ENCODE measurements around the gene PHTF2.

The PHTF2 gene

DNA sequence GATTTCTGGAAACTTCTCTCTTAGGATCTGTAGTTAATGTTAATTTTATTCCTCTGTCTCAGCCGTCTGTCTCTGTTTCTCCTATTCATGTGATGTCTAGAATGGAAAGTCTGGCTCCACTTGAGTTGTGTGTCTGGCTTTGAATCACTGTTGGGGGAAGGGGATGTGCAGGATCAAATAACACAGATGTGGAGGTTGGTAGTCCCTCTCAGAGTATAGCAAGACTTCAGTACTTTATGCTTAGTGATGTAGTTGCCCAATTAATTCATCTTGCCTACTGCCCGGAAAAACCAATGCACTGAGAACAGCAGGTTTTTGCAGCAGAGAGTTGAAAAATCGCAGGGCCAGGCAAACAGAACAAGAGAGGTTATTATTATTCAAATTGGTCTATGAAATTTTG, 79.2 kb downstream of the PHTF2 start:
- no peak for DNase-seq (ENCODE audit: low spot score)

DNA sequence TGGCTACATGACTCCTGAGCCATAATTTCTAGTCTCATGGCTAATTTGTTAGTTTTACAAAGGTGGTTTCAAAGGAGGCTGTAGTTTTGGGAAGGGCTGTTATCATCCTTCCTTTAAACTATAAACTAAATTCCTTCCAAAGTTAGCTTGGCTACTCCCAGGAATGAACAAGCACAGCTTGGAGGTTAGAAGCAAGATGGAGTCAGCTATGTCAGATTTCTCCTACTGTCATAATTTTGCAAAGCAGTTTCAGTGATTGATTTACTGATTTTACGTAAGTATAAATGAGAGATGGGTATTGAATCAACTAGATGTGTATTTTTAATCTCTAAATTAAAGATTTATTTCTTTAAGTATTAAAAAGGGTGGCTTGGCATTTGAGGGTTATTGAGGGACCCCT, 79.9 kb downstream of the PHTF2 start:
- DNase-seq (ENCODE audit: low spot score), result no peak

DNA sequence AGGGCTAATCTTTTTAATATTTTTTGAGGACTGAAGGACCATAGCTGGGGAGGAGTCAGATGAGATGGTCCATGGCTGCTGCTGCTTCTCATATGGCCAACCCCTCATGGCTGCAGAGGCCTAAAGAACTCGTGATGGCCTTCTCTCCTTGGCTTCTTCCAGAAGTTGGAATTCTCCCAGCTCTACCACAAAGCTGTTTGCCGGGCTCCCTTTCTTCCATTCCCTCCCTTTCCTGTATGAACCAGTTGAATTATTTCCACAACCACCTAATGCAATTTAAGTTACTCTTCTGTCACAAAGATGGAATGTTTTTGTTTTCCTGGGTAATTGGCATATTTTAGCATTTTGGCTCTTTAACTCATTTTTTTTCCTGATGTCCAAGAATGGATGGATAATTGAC, 80.7 kb downstream of the PHTF2 start:
- DNase-seq (ENCODE audit: low spot score), result no peak

DNA sequence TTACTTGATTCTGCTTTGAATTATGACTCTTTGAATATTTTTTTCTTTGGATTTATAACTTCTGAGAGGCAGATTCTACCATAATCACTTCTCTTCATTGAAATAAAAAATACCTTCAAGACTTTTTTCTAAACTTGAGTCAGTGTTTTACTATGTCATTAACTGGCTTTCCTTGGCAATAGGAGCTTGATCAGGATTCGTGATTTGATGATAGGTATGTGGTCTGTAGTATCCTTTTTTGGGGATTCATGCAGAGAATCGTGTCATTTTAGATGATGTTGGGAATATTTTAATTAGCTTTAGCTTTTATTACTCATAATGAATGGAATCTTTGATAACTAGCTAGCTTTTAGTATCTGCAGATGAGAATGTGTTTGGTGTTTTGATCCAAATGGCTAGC, 83.3 kb downstream of the PHTF2 start:
- DNase-seq (ENCODE audit: low spot score), result no peak

DNA sequence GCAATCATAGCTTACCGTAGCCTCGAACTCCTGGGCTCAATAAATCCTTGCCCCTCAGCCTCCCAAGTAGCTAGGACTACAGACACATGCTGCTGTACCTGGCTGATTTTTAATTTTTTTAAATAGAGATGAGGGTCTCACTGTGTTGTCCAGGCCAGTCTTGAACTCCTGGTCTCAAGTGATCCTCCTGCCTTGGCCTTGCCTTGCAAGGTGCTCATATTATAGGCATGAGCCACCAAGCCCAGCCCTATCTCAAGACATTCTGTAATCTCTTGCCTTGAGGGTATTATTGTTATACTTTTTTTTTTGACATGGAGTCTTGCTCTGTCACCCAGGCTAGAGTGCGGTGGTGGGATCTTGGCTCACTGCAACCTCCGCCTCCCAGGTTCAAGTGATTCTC, 86.6 kb downstream of the PHTF2 start:
- no peak for DNase-seq (ENCODE audit: low spot score)

DNA sequence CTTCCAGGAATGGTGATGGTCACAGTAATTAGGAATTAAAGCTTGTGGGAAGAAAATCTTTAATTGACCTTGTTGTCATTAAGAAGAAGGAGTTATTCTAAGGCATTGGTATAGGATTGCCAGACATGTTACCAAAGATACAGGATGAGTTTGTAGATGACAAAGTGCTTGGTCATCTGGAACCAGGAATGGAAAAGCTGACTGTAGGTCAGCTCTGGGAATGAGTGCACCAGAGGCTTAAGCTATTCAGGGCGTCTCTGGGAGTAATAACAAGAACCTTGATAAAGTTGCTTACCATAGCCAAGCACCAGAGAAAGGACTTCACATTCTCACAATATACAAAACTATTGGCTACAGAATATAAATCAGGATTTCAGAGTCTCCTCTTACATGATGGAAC, 89.0 kb downstream of the PHTF2 start:
- DNase-seq (ENCODE audit: low spot score), result no peak

DNA sequence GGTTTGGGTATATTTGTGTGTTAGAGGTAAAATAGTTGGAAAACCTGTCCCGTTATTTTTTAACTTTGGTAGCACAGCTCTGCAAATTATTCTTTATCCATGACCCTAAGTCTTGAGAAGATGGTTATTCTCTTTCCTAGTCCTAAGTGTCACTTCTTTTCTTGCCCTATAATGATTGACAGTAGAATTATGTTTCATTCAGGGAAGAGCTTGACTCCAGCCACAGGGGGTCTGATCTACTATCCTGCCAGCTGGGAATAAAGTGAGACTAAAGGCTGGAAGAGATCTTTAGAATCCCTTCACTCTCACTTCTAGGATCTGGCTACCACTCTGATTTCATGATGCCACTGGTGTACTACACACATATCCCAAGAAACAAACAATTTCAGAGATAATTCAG, 90.4 kb downstream of the PHTF2 start:
- no peak for DNase-seq (ENCODE audit: low spot score)

DNA sequence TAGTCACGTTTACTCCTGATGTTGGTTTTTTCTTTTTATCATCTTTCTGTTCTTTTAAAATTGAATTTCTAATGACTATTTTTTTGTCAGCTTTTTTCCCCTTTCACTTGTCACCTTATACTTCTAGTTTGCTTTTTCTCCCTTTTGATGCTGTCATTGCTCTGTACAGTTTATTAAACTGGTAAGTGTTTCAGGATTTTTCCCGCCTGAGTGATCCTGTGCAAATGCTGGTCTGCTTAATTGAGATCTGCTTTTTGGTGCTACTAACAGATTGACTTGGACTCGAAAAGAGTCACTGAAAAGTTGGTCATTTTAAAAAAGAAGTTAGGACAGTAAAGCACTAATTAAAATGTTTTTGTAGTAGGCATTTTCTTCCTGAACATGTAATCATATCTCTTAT, 95.2 kb downstream of the PHTF2 start:
- DNase-seq (ENCODE audit: low spot score), result no peak

DNA sequence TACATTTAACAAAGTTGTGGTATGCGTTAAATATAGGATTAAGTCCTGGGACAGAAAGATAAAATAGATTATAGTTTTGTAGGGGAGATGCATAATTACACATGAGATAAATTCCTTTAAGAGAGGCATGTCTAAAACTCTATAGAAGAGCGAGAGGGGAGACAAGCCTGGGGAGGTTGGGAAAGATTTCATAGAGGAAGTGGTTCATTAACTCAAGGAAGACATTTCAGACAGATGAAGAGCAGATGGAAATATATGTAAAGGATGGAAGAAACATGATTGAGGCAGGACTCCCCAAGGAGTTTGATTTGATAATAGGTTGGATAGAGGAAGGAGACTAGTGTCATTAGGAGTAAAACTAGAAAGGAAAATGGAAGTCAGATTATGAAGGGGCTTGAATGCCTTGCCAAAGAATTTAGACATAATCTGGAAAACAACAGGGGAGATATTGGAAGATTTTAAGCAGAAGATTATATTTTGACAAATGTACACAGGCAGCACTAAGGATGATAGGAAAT, 96.1 kb downstream of the PHTF2 start:
- DNase-seq (ENCODE audit: low spot score), result no peak

DNA sequence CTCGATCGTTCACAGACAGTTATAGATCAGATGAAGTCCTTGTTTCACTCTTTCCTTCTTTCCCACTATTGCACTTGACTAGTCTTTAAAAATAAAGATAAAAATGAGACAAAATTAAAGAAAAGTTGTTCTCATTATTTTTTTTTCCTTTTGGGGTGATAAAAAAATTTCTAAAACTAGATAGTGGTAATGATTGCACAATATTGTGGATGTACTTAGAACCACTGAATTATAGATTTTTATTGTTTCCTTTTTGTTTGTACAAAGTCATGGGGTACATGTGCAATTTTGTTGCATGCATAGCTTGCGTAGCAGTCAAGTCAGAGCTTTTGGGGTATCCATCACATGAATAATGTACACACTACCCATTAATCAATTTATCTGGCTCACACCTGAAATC, 97.3 kb downstream of the PHTF2 start:
- DNase-seq (ENCODE audit: low spot score), result no peak

DNA sequence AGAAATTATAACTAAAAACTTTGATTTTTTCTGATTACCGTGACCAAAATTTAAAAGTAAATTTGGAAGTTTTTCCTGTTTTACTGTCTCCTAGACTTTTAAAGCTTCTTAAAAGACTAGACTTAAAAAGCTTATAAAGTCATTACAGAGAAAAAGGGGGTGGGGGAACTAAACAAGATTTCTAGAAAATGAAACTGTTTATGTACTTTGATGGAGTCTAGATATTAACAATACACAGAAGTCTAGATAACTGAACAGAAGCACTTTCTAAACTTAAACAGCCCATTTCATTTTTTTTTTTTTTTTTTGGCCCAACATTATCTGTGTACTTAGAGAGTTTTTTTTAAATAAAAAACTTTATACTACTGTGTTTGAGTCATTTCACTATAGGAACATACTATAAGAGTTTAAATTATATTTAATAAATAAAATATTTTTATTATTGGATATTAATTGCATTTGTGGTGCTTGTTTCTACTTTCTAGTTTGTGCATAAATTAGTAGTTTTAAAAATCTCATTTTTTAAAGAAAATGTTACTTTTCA, 98.5 kb downstream of the PHTF2 start:
- no peak for DNase-seq (ENCODE audit: low spot score)

DNA sequence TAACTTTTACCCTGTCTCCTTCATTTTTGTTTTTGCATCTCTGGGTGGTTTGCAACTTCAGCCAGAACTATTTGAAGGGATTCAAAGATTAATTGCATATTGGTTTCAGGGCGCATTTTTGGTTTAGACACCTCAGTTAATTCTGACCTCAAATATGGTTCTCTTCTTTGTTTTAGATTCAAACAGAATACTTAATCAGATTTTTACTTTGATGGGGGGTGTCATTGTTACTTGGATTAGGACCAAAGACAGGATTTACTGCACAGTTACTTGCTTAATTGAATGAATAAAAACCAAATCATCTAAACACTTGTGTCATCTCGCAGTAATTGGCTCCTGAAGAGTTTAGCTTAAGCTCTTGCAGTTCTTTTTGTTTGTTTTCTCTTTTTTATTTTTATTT, 100.9 kb downstream of the PHTF2 start:
- no peak for DNase-seq (ENCODE audit: low spot score)

DNA sequence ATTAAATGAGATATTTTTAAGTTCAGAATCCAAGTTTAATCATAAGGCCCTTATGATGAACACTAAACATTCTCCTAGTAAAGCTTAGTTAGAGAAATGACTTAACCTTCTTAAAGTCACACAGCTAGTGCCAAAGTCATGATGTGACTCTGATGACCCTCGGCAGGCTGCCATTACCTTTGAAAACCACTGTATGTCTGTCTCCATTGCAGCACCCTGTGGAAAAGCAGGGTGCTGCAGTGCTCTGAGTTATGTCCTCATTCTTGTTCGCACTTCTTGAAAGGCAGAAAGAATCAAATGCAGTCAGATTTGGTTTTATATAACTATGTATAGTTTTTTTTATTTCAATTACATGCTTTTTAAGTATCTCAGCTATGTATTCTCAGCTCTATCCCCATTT, 105.0 kb downstream of the PHTF2 start:
- no peak for DNase-seq (ENCODE audit: low spot score)

DNA sequence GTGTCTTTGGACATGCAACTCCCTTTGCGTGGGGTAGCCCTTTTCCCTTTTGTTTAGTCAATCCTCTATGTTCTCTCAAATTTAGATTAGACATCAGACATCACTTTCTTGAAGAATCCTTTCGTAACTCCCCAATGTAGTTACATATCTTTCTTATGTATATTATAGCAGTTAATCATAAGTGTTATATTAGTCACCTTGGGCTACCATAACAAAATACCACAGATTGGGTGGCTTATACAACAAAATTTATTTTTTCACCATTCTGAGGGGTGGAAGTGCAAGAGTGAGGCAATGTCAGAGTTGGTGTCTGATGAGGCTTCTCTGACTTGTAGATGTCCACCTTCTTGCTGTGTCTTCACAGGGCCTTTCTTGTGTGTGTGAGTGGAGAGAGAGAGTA, 105.7 kb downstream of the PHTF2 start:
- DNase-seq (ENCODE audit: low spot score), result no peak

DNA sequence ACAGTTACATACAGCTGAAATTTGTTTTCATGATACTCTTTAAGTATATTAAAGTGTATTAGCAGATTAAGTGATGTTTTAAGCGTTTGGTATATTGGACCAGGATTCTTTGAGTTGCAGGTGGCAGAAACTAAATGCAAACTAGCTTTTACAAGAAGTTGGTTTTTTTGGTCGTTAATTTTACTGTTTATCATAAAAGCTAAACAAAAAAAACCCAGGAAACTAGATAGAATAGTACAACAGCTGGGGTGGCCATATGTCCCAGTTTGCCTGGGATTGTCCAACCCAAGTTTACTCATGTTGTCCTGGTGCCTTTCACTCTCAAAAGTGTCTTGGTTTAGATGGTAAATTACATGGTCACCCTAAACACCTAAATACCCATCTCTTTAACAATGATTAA, 108.7 kb downstream of the PHTF2 start:
- no peak for DNase-seq (ENCODE audit: low spot score)

DNA sequence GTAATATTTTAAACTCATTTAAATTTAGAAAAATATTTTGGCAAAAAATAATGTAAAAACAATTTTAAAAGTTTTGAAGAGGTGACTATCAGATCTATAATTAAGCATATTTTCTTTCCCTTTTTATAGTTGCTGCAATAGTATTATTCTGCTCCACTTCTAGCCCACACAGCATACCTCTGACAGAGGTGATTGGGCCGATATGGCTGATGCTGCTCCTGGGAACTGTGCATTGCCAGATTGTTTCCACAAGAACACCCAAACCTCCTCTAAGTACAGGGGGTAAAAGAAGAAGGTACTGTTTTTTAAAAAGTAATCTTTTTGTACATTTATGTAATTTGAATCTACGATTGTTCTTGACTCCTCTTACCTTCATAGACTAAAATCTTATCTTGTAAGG, 110.1 kb downstream of the PHTF2 start:
- no peak for DNase-seq (ENCODE audit: low spot score)

DNA sequence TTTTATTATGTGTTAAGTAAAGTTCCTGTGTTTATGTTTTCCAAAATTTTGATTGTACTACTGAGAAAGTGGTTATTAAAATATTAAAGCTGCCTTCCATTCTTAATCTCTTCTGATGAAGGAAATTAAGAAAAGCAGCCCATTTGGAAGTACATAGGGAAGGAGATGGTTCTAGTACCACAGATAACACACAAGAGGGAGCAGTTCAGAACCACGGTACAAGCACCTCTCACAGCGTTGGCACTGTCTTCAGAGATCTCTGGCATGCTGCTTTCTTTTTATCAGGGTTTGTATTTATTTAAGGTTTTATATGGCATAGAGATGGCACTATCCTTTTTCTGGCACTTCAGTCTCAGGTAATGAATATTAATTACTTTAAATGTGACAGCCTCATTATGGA, 111.6 kb downstream of the PHTF2 start:
- DNase-seq (ENCODE audit: low spot score), result no peak

DNA sequence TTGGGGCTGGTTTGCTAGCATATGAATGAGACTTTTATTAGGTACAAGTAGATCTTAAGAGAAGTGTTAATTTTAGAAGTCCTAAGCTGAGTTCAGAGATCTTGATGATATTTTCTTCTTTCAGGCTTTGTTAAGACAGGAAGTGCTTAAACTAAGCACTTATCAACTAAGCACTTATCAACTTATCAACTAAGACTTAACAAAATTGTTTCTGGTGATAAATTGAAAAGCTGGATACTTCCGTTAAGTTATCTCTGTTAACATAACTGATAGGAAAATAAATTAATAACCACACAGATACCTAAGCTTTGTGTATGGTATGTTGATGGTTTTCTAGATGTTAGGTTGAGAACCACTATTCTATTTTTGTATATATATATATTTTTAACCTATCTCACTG, 113.7 kb downstream of the PHTF2 start:
- DNase-seq (ENCODE audit: low spot score), result no peak

DNA sequence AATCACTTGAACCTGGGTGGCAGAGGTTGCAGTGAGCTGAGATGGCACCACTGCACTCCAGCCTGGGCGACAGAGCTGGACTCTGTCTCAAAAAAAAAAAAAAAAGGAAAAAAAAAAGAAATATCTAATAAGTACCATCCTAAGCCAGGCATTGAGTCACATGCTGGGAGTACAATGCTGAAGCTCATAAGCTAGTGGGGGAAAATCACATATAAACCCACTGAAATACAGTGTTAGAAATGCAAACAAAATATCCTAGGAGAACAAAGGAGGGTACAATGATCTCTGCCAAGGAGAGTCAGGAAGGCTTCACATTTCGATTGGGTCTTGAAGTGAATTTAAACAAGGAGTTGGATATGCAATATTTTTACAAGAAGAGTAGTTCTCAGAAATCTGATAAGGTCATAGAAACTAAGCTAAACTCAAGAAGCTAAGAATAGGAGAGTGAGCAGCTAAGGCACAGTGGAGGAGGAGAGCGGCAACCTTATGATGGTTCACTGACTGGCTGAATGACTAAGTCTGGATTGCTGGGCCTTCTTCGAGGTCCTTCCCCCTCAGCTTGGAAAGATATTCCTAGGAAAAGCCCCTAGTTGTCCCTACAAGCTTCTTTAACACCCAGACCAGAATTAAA, 115.5 kb downstream of the PHTF2 start:
- DNase-seq (ENCODE audit: low spot score), result no peak

DNA sequence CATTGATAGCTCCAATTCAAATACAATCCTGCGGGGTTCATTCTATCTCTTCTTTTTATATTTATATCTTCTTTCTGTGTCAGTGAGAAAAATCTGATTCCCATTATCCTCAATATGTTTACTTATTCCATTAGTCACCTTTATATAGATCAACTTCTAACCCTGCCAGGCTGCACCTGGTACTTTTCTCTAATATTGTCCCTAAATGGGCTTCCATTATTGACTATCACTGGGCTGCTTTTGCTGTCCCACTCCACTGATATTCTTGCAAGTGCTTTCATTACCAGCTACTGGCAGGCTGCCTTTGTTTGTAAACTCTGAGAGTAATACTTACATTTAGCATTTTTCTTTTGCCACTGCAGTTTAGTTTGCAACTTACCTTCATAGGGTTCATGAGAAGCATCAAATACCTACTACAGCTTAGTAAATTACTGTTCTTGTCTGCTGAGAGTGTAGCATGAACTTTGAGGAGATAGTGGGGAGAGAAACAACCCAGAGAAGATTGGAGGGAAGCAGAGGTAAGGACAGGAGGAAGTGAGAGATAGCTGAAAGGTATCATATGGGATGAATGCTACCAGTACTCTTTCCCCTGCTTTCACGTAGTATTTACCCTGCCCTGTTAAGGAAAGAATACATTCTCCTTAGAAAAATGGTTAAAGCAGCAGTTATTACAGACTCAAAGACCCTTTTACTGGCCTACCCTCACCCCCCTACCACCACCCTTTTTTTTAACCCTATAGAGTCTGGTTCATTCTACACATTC, 119.1 kb downstream of the PHTF2 start:
- no peak for DNase-seq (ENCODE audit: low spot score)

DNA sequence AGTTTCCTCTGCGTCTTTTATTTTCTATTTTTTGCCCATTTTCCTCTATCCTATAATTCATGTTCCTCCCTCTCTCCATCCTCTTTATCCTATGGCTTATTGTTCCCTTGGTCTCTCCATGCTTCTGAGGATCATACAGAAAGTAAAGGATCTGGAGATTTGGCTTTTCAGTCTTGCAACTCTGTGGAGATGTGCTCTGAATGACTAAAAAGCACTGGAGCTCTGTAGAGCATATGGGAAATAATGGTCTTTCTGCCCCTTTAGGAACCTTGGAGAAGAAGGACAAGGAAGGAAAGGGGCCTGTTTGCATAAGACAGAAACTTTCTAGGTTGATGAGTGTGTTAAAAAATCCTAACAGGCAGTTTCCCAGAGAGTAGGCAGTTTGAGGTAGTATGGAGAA, 120.1 kb downstream of the PHTF2 start:
- DNase-seq (ENCODE audit: low spot score), result no peak

DNA sequence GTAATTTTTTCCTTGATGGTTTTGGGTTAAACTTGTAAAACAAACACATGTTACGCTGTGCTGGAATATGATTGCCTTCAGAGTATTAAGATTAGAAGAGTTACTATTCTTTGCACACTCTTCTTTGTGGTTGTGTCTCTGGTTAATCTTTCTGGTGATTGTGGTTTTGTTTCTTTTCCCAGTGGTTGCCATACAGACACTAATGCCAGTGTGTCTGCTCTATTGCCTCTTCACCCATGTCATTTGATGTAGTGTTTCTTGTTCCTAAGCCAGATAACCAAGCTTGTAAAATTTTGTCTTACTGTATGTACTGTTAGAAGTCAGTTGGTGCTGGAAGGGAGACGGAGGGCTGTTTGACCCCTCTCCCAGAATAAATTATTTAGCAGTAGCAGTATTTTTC, 124.8 kb downstream of the PHTF2 start:
- no peak for DNase-seq (ENCODE audit: low spot score)

DNA sequence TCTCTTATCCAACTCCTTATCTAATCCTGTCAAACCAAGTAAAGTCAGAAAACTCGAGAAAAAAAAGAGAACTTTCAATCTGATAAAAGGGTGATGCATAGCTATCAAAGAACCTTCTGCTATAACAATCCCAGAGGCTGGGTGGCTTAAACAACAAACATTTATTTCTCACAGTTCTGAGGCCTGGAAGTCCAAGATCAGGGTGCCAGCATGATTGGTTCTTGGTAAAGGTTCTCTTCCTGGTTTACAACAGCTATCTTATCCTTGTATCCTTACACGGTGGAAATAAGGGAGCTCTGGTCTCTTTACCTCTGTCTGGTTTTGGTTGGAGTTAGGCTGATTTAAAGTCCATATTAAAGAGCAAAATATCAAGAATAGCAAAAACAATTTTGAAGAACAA, 131.9 kb downstream of the PHTF2 start:
- DNase-seq (ENCODE audit: low spot score), result no peak

DNA sequence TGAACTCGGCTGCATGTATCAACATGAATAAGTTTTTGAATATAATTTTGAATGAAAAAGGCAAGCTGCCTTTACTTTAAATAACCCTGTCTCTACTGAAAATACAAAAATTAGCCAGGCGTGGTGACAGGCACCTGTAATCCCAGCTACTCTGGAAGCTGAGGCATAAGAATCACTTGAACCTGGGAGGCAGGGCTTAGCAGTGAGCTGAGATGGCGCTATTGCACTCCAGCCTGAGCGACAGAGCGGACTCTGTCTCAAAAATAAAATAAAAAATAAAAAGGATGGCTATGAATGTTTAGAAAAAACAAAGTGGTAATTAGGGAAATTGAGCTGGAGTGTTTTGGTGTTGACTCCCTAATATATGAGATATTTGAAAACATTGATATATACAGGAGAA, 133.3 kb downstream of the PHTF2 start:
- no peak for DNase-seq (ENCODE audit: low spot score)

All from HuH-7.5 (cell line).